Endothelial cell of umbilical vein (primary cell): ENCODE measurements around the gene LFNG. TPM values are rescaled to one million over a fixed set of nuclear protein-coding genes. Genes with fewer than 3 reads are reported as not detected.
A peak's percentile ranks its signal among the peaks of the same experiment; 100 is the strongest.

Experiments
- BruUV-seq: library from RNA; stranded (reverse); fragments of 400-500 nt; replicated peaks from 2 replicates; lab custom pipeline; 2021; lab: Mats Ljungman, UMichigan
- CTCF ChIA-PET: fragments of 300-600, 350-600 bp; sonication (Branson Sonifier 250); formaldehyde crosslinking; loops from one replicate; lab custom pipeline; 2021; ENCODE audit warnings: antibody characterized with exemption, inconsistent platforms; lab: Charles Lee
- POLR2A ChIA-PET: fragments of 300-600, 350-600 bp; sonication (Branson Sonifier 250); formaldehyde crosslinking; loops from one replicate; lab custom pipeline; 2021; ENCODE audit warnings: antibody characterized with exemption, inconsistent platforms; lab: Charles Lee
- DNase-seq: peaks from one replicate; pipeline ENCODE4 v3.0.0-alpha.2; 2011; ENCODE audit warnings: low read depth, low spot score
- FAIRE-seq: peaks from 2 replicates; lab custom pipeline; 2011; peaks lifted over from hg19 to GRCh38; lab: Jason Lieb, UNC
- H2AFZ ChIP-seq: 2 replicates; pipeline ENCODE4 v1.6.0; 2012; ENCODE audit warnings: low read depth, low read length, control low read depth, inconsistent platforms
- H3K27ac ChIP-seq: 2 replicates; pipeline ENCODE4 v1.5.1; 2011; ENCODE audit warnings: low read depth, mild to moderate bottlenecking, control low read depth, low read length, moderate library complexity; ENCODE audit not compliant: insufficient read depth
- H3K27me3 ChIP-seq, 2 experiments: 2 replicates each; pipeline versions ENCODE4 v1.6.0 to v1.6.1; 2011; ENCODE audit warnings: low read length in 2 of 2, mixed read lengths in 1 of 2; ENCODE audit not compliant: control insufficient read depth in 2 of 2, insufficient read depth in 2 of 2
- H3K36me3 ChIP-seq, 2 experiments: 2 replicates in 1 of 2; 3 replicates in 1 of 2; pipeline ENCODE4 v1.5.1; 2011; ENCODE audit warnings: low read length in 2 of 2, mild to moderate bottlenecking in 1 of 2, moderate library complexity in 1 of 2; ENCODE audit not compliant: control insufficient read depth in 2 of 2, insufficient read depth in 2 of 2; ENCODE audit errors: extremely low read depth in 1 of 2
- H3K4me1 ChIP-seq: 3 replicates; pipeline ENCODE4 v1.5.1; 2011; ENCODE audit warnings: mild to moderate bottlenecking, low read length; ENCODE audit not compliant: control insufficient read depth, insufficient read depth; ENCODE audit errors: extremely low read depth
- H3K4me2 ChIP-seq: 2 replicates; pipeline ENCODE4 v1.6.1; 2011; ENCODE audit warnings: low read length, control low read depth, mixed read lengths; ENCODE audit not compliant: insufficient read depth
- H3K4me3 ChIP-seq, 3 experiments: fragments of 200-600 bp in 1 of 3; sonication (generic), shearing (Covaris generic) in 1 of 3; replicated peaks in 1 of 3; 2 replicates each; pipeline ENCODE4 v1.5.1; 2011 to 2016; ENCODE audit warnings: control low read depth in 3 of 3, low read length in 3 of 3, mild to moderate bottlenecking in 2 of 3, inconsistent platforms in 1 of 3, low read depth in 1 of 3, moderate library complexity in 1 of 3; ENCODE audit not compliant: insufficient read depth in 1 of 3
- H3K79me2 ChIP-seq: 2 replicates; pipeline ENCODE4 v1.6.0; 2012; ENCODE audit warnings: low read length, inconsistent platforms; ENCODE audit not compliant: control insufficient read depth, insufficient read depth
- H3K9ac ChIP-seq: replicated peaks from 2 replicates; pipeline ENCODE3; 2011; ENCODE audit warnings: low read length, control low read depth; ENCODE audit not compliant: insufficient read depth; ENCODE audit errors: extremely low read depth
- H3K9me1 ChIP-seq: replicated peaks from 3 replicates; pipeline ENCODE4 v1.6.0; 2011; ENCODE audit warnings: mild to moderate bottlenecking, low read length; ENCODE audit not compliant: control insufficient read depth, insufficient read depth; ENCODE audit errors: extremely low read depth
- H3K9me3 ChIP-seq: replicated peaks from 2 replicates; pipeline ENCODE4 v1.5.1; 2012; ENCODE audit warnings: low read length, inconsistent platforms; ENCODE audit not compliant: control insufficient read depth, insufficient read depth
- H4K20me1 ChIP-seq: replicated peaks from 2 replicates; pipeline ENCODE3; 2011; ENCODE audit warnings: mild to moderate bottlenecking, low read length; ENCODE audit not compliant: control insufficient read depth, insufficient read depth; ENCODE audit errors: extremely low read depth
- GATA2 ChIP-seq: IDR thresholded peaks from 2 replicates; pipeline ENCODE4 v1.7.0; 2011; ENCODE audit warnings: low read depth, mild to moderate bottlenecking, moderate library complexity, mixed read lengths, low read length; ENCODE audit not compliant: insufficient read length, insufficient read depth
- JUN ChIP-seq: IDR thresholded peaks from 2 replicates; pipeline ENCODE4 v1.6.1; 2011; ENCODE audit warnings: borderline replicate concordance, low read depth; ENCODE audit not compliant: insufficient read length, insufficient read depth
- POLR2AphosphoS5 ChIP-seq: IDR thresholded peaks from 2 replicates; pipeline ENCODE4 v1.6.1; 2012; ENCODE audit warnings: low read depth, mild to moderate bottlenecking, control low read depth, low read length, moderate library complexity; ENCODE audit not compliant: insufficient read depth
- dilution Hi-C: fragments of 300-500 bp; cut with MboI; formaldehyde crosslinking; loops from one replicate; pipeline ENCODE4 v1.15.0; 2019; ENCODE audit warnings: low sequenced_read_pairs; ENCODE audit not compliant: extremely low pct_ligation_motif_present
- intact Hi-C: fragments of 100-400 bp; cut with micrococcal nuclease; formaldehyde crosslinking; loops from one replicate; pipeline ENCODE4 v1.10.0; 2022
- polyA plus RNA-seq, 4 experiments: library from polyadenylated mRNA; depleted of rRNA in 3 of 4; stranded (reverse) in 3 of 4; unstranded in 1 of 4; fragments of >200 nt; gene quantifications; 2 replicates each; pipeline versions ENCODE4 v1.2.1 to v1.2.3, GENCODE V29; 2011 to 2012; ENCODE audit warnings: missing spikeins in 1 of 4
- total RNA-seq: library from RNA; stranded (reverse); gene quantifications from 2 replicates; pipeline ENCODE4 v1.2.3, GENCODE V29; 2021
- TF ChIP-seq, protein P1 (sequence below), 2 donors: IDR thresholded peaks; 1 replicate in 1 of 2; 2 replicates in 1 of 2; pipeline ENCODE4 v1.5.1; 2011; ENCODE audit warnings: low read length in 2 of 2, mild to moderate bottlenecking in 2 of 2, moderate library complexity in 2 of 2, control low read depth in 1 of 2, inconsistent platforms in 1 of 2, low read depth in 1 of 2; ENCODE audit not compliant: insufficient read depth in 1 of 2; ENCODE audit errors: extremely low read depth in 1 of 2

LFNG gene
- total and polyA plus RNA-seq, 2 donors (not counting 3 experiments of a cell fraction or from before 2014, with no cell fraction given): 12.6 to 13.1 TPM

DNA sequence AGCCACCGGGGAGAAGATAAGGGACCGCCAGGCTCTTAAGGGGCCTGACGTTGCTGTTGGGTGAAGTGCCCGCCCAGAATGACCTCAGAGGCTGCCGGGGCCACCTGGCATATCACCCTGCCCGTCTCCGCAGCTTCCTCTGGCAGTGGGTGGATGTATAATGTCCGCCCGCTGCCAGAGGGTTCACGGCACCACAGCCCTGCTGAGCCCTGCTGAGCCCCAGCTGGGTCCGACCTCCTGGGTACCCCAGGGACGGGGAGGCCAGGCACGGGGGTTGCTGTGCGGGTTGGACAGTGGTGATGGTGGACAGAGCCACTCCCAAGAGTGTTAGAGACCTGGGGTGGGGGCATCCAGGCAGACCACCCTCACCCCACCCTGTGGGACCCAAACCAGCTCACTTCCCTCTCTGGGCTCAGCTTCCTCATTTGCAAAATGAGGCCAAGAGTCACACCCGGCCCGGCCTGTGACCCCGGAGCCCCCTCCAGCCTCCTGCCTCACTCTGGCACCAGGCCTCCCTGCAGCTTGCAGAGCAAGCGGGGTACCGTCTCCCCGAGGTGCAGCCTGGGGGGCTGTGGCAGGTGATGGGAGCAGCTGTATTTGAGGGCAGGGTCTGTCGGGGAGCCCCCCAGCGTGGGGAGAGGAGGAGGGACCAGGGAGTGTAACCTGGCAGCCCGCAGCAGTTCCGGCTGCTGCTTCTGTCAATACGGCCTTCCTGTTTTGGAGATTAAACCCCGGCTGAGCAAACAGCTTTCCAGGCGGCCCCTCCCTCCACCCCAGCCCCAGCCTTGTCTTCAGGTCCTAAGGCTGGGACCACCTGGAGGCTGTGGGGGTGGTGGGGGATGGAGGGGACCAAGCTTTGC, 8.4 kb upstream of the LFNG start:
- BruUV-seq: no TSS peak
- peak overlapping the region; percentile 67 for H2AFZ ChIP-seq
- peaks cover 20% of the 10 kb centered on the region for H3K4me1 ChIP-seq
- intact Hi-C loops (loop anchor here (1.0 kb wide), 1 partner anchor 8 kb away; the partner anchor contains the start of gene LFNG), dilution Hi-C loops (no loop called here)
- ChIA-PET POLR2A (no interaction called here), CTCF (interaction anchor here (0.6 to 1.5 kb wide), 3 partner anchors 33 to 42 kb away, joined by 3 to 4 read pairs (median 3); no protein-coding TSS in a partner anchor)
- no peaks in the 10 kb centered on the region for H4K20me1 ChIP-seq
- H3K36me3 ChIP-seq: no peaks in the 10 kb centered on the region
- no peaks in the 10 kb centered on the region for H3K79me2 ChIP-seq
- no peaks in the 10 kb centered on the region for H3K9me1 ChIP-seq
- no peak overlapping the region for H3K9ac ChIP-seq
- H3K27me3 ChIP-seq: no peaks in the 10 kb centered on the region
- no peak overlapping the region for H3K4me3 ChIP-seq
- H3K4me2 ChIP-seq: peak overlapping the region; percentile 34
- H3K9me3 ChIP-seq: no peaks in the 10 kb centered on the region
- TF ChIP-seq POLR2AphosphoS5: peak; percentile 83
- TF ChIP-seq, protein P1, sequence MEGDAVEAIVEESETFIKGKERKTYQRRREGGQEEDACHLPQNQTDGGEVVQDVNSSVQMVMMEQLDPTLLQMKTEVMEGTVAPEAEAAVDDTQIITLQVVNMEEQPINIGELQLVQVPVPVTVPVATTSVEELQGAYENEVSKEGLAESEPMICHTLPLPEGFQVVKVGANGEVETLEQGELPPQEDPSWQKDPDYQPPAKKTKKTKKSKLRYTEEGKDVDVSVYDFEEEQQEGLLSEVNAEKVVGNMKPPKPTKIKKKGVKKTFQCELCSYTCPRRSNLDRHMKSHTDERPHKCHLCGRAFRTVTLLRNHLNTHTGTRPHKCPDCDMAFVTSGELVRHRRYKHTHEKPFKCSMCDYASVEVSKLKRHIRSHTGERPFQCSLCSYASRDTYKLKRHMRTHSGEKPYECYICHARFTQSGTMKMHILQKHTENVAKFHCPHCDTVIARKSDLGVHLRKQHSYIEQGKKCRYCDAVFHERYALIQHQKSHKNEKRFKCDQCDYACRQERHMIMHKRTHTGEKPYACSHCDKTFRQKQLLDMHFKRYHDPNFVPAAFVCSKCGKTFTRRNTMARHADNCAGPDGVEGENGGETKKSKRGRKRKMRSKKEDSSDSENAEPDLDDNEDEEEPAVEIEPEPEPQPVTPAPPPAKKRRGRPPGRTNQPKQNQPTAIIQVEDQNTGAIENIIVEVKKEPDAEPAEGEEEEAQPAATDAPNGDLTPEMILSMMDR (IDR thresholded peaks at IDR 0.05; ENCODE audit: extremely low read depth in 1 of 2, insufficient read depth in 1 of 2, low read depth in 1 of 2, low read length in 2 of 2): no peak
- no peak for TF ChIP-seq JUN
- peak; percentile 60 for TF ChIP-seq GATA2
- H3K27ac ChIP-seq: peak overlapping the region; percentile 50
- FAIRE-seq (peak; percentile 86), DNase-seq (peak; percentile 50)
